Measurements from ENCODE around the gene DCX. TPM values are rescaled to one million over a fixed set of nuclear protein-coding genes. Genes with fewer than 3 reads are reported as not detected.
"Not testable (repeated sequence)": the region's sequence is repeated elsewhere in the genome, so short reads cannot be mapped to it uniquely, and the experiment has no call there.

DCX gene
- total and polyA plus RNA-seq, 2 donors (not counting 1 experiment from before 2014, with no cell fraction given) = not detected

- no peaks in the 10 kb centered on the region for H3K9me3 ChIP-seq (ENCODE audit: control extremely low read depth in 1 of 3, control insufficient read depth in 2 of 3, insufficient read depth in 1 of 3, low read length in 2 of 3)
- DNase-seq (no peak), ATAC-seq (ENCODE audit: low read depth) (no peak)
- intact Hi-C loops (cut with micrococcal nuclease) = no loop called here
- H3K27ac ChIP-seq (ENCODE audit: low read length in 2 of 2) = no peak overlapping the region
- CTCF ChIA-PET = no interaction called here
- H3K9ac ChIP-seq (ENCODE audit: low read length) = no peak overlapping the region
- no peak overlapping the region for H2AFZ ChIP-seq (ENCODE audit: insufficient read depth, low read depth, low read length, poor library complexity, severe bottlenecking)
- Mint-ChIP-seq H3K9me3 (ENCODE audit: insufficient read depth) (peaks cover 3% of the 10 kb centered on the region), H3K4me1 (no peaks in the 10 kb centered on the region), H3K27ac (no peak overlapping the region), H3K27me3 (no peaks in the 10 kb centered on the region), H3K4me3 (no peak overlapping the region)
- no peaks in the 10 kb centered on the region for H3K27me3 ChIP-seq (replicated peaks in 1 of 4; ENCODE audit: control extremely low read depth in 1 of 4, control insufficient read depth in 3 of 4, insufficient read depth in 4 of 4, low read length in 3 of 4)
- no peaks in the 10 kb centered on the region for H3K36me3 ChIP-seq (replicated peaks in 1 of 2; ENCODE audit: control extremely low read depth in 1 of 2, control insufficient read depth in 1 of 2, extremely low read depth in 1 of 2, insufficient read depth in 2 of 2, low read length in 1 of 2)
- TF ChIP-seq CTCF (IDR thresholded peaks at IDR 0.05) (no peak), EZH2 (IDR thresholded peaks at IDR 0.05; ENCODE audit: borderline replicate concordance, insufficient read depth, low read depth, low read length, poor library complexity, severe bottlenecking) (no peak)
- no peak overlapping the region for H3K4me2 ChIP-seq (replicated peaks; ENCODE audit: low read depth, low read length, poor library complexity, severe bottlenecking)
- 20% methylated on average over 1 of the region's 2 CpGs for WGBS (ENCODE audit: insufficient coverage)
- no peaks in the 10 kb centered on the region for H3K4me1 ChIP-seq (ENCODE audit: control insufficient read depth in 2 of 2, insufficient read depth in 2 of 2, low read length in 2 of 2)
- no peaks in the 10 kb centered on the region for H4K20me1 ChIP-seq (ENCODE audit: control insufficient read depth, insufficient read depth, low read length, poor library complexity, severe bottlenecking)
- no peak overlapping the region for H3K4me3 ChIP-seq (ENCODE audit: control extremely low read depth in 1 of 5, extremely low read depth in 1 of 5, insufficient read depth in 1 of 5, low read depth in 2 of 5, low read length in 4 of 5)
- no peaks in the 10 kb centered on the region for H3K79me2 ChIP-seq (ENCODE audit: control insufficient read depth, insufficient read depth, low read length)
- POLR2A ChIA-PET = no interaction called here
These were observed 63.6 kb downstream of the DCX start for GRCh38 chrX:111348429-111348828.

- H3K4me3 Mint-ChIP-seq; H4K20me1 ChIP-seq (ENCODE audit: control insufficient read depth, insufficient read depth, low read length, poor library complexity, severe bottlenecking); DNase-seq; H3K27me3 Mint-ChIP-seq; H3K79me2 ChIP-seq (ENCODE audit: control insufficient read depth, insufficient read depth, low read length); H3K9ac ChIP-seq (ENCODE audit: low read length); H3K27ac ChIP-seq (ENCODE audit: low read length in 2 of 2); H3K4me3 ChIP-seq (ENCODE audit: control extremely low read depth in 1 of 5, extremely low read depth in 1 of 5, insufficient read depth in 1 of 5, low read depth in 2 of 5, low read length in 4 of 5); POLR2A ChIA-PET; H3K27me3 ChIP-seq (replicated peaks in 1 of 4; ENCODE audit: control extremely low read depth in 1 of 4, control insufficient read depth in 3 of 4, insufficient read depth in 4 of 4, low read length in 3 of 4); H3K27ac Mint-ChIP-seq; H3K4me2 ChIP-seq (replicated peaks; ENCODE audit: low read depth, low read length, poor library complexity, severe bottlenecking); H3K9me3 Mint-ChIP-seq (ENCODE audit: insufficient read depth); H3K9me3 ChIP-seq (ENCODE audit: control extremely low read depth in 1 of 3, control insufficient read depth in 2 of 3, insufficient read depth in 1 of 3, low read length in 2 of 3); H3K36me3 ChIP-seq (replicated peaks in 1 of 2; ENCODE audit: control extremely low read depth in 1 of 2, control insufficient read depth in 1 of 2, extremely low read depth in 1 of 2, insufficient read depth in 2 of 2, low read length in 1 of 2); H3K4me1 ChIP-seq (ENCODE audit: control insufficient read depth in 2 of 2, insufficient read depth in 2 of 2, low read length in 2 of 2); CTCF ChIA-PET; H3K4me1 Mint-ChIP-seq; H2AFZ ChIP-seq (ENCODE audit: insufficient read depth, low read depth, low read length, poor library complexity, severe bottlenecking); intact Hi-C loops (cut with micrococcal nuclease); ATAC-seq (ENCODE audit: low read depth): not testable (repeated sequence)
These were observed 65.8 kb downstream of the DCX start for GRCh38 chrX:111346150-111346549.

Data from B cell (primary cell).